Central memory CD4-positive, alpha-beta T cell (primary cell): ENCODE data around the gene KLC3.

Experiments used
- DNase-seq: peaks from one replicate; pipeline ENCODE4 v3.0.0; 2022

The KLC3 gene

GRCh38 chr19:45349430-45349941 lies 8.9 kb downstream of the KLC3 start:
- DNase-seq = no peak

DNA sequence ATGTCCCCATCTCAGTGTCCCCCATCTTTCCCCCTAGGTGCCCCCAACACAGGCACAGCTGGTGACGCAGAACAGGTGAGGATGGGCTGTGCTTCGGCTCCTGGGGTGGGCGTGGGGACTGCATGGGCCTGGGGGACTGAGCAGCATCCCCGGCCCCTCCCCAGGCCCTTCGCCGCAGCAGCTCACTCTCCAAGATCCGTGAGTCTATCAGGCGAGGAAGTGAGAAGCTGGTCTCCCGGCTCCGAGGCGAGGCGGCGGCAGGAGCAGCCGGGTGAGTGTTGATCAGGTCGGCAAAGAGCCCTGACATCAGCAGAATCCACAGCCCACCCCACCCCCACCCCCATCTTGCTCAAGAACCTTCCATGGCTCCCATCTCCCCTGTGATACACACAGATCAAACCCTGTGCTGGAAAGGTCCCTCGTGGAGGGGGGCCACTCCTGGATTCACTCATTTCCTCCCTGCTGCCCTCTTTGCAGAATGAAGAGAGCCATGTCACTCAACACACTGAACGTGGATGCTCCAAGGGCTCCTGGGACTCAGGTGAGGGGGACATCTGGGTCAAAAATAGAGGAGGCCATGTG lies 10.0 kb downstream of the KLC3 start:
- DNase-seq = no peak

- DNase-seq = no peak
Observed at GRCh38 chr19:45351401-45351952, 10.9 kb downstream of the KLC3 start.

DNA sequence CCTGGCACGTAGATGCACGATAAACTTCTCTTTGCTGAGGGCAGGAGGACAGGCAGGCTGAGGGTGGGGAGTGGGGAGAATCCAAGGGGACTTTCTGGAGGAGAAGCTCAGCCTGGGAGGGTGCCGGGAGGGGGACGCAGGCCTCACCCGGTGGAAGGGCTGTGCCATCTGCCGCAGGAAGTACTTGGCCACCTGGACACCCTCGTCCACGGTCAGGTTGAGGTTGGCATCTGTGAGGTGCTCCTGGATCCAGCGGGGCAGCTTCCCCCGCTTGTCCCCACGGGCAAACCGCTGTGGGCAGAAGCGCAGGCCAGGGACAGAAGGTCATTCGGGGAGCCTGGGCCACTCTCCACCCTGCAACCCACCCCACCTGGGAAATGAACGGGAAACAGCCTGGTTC lies 11.5 kb downstream of the KLC3 start:
- DNase-seq = no peak

GRCh38 chr19:45352471-45352870 lies 11.9 kb downstream of the KLC3 start:
- DNase-seq = no peak

GRCh38 chr19:45352914-45353796 lies 12.6 kb downstream of the KLC3 start:
- DNase-seq = no peak

DNA sequence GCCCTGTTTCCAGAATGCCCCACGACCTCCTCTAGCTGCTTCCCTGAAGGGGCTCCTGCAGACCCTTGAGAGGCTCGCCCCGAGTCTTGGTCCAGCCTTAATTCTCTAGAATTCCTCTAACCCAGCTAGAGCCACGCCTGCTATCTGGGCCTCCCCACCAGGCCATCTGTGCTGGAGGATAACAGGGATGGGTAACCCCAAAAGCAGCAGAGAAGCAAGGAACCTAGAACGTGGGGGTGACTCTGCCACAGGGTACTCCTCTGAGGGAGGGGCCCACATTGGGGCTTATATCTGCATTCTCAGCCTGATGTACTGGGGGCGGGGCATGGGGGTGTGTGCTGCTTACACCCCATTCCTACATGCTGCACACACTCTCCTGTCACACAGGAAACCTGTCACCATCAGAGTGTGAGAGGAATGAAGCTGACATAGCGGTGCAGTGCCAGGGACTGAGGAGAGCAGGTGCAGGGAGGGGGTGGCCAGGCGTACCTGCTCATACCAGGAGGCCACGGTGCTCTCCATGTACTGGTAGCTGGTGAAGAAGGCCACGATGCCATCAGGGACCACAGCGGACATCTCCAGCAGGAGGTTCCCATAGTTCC lies 13.8 kb downstream of the KLC3 start:
- DNase-seq = no peak

GRCh38 chr19:45355402-45355801 lies 14.9 kb downstream of the KLC3 start:
- DNase-seq = no peak

DNA sequence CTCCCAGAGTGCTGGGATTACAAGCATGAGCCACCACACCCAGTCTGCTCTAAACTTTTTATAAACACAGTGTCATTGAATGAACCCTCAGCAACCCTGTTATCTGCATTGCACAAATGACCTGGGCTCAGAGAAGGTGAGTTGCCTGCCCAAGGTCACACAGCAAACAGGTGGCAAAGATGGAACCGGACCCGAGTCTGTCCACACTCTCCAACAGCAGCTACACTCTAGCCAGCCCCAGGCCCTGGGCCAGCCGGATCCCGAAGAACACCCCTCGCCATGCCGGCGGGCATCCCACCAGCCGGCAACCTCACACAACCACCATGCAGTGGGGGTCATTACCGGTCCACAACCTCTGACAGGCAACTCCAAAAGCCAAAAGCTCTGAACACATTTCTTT lies 15.4 kb downstream of the KLC3 start:
- DNase-seq = no peak

DNA sequence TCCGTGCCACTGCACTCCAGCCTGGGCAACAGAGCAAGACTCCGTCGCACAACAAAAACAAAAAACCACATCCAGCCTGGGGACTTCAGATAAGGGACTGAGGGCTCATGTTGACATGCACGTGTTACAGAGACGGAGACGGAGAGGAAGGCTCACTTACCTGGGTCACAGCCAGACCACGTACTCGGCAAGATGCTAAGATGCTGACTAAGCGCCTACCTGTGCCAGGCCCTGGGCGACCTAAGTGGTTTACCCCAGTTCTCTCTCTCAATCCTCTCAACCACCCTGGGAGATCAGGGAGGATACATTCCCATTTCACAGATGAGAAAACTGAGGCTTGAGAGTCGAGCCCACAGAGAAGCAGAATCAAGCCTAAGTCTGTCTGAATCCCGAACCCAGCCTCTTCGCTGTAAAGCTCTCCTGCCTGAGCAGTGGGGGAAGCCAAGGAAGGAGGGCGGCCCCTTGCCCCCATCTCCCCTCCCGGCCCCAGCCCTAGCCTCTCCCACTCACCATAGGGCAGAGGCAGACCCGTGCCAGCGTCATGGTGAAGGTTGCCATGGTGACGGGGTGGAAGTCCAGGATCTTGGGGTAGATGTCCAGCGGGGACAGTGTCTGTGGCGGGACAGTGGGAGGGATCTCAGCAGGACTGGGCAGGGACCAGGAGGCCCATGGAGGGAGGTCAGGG lies 16.4 kb downstream of the KLC3 start:
- no peak for DNase-seq

- no peak for DNase-seq
Observed at GRCh38 chr19:45357445-45357783, 16.9 kb downstream of the KLC3 start.

DNA sequence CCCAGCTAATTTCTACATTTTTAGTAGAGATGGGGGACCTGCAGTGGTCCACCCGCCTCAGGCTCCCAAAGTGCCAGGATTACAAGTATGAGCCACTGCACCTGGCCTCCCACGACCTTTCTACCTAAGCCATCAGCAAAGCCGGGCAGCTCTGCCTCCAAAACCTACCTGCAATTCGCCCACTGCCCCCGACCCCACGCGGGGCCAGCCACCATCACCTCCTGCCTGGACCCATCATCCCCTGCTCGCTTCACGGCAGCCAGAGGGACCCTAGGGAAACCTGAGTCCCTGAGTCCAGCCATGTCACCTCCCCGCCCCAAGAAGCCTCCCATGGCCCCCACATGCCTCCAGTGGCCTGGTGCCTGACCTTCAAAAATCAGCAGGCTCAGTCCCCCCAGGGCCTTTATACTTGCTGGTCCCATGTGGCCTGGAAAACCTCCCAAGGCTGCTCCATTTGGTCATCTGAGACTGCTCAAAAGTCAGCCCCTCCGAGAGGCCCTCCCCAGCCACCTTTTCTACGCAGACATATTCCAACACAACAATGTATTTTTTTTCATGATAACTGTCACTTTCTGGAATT lies 17.8 kb downstream of the KLC3 start:
- no peak for DNase-seq

DNA sequence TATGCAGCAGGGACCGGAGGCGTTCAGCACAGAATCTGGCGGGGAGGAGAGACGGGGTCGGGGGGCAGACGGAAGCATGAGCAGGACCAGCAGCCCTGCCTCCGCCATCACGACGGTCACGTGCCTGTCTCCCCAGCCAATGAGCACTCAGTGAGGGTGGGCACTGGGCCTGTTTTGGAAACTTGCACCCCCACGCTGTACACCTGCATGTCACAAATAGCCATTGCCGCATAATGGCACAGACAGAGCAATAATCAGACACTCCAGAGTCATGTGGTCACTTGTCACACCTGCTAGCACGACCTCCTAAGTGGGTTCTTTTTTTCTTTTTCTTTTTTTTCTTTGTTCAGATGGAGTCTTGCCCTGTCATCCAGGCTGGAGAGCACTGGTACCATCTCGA lies 21.1 kb downstream of the KLC3 start:
- DNase-seq = no peak

GRCh38 chr19:45362291-45362690 lies 21.7 kb downstream of the KLC3 start:
- no peak for DNase-seq

DNA sequence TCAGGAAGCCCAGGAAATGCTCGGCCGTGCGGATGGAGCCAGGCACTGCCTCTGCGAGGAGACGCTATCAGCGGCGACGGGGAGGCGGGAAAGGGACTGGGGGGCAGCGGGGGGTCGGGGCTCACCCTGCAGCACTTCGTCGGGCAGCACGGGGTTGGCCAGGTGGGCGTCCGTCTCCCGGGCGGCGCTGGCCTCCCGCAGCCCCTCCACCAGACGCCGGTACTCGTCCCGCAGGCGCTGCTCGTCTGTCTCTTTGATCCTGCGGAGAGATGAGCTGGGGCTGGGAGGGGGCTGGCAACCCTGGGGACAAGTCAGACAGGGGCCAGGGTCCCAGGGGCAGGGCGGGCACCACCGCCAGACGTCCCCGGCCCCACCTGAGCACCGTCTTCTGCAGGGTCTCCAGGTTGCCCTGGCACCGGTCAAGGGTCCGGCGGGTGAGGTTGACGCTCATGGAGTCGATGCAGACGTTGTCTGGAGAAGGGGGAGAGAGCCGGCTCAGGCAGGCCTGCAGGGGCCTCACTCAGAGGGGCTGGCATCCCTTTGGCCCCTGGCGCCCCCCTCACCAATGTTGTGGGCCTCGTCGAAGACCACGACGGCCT lies 23.4 kb downstream of the KLC3 start:
- no peak for DNase-seq

GRCh38 chr19:45364696-45365095 lies 24.1 kb downstream of the KLC3 start:
- no peak for DNase-seq

- no peak for DNase-seq
Observed at GRCh38 chr19:45368127-45368526, 27.6 kb downstream of the KLC3 start.

- no peak for DNase-seq
Observed at GRCh38 chr19:45368737-45369340, 28.3 kb downstream of the KLC3 start.

- DNase-seq = peak; percentile 99
Observed at GRCh38 chr19:45370410-45371204, 30.1 kb downstream of the KLC3 start, which contains the start of gene ERCC2. Gene ERCC2, minus strand, starts transcription at chr19:45370573. Its CDS starts 33 bp downstream, at chr19:45370540.

DNA sequence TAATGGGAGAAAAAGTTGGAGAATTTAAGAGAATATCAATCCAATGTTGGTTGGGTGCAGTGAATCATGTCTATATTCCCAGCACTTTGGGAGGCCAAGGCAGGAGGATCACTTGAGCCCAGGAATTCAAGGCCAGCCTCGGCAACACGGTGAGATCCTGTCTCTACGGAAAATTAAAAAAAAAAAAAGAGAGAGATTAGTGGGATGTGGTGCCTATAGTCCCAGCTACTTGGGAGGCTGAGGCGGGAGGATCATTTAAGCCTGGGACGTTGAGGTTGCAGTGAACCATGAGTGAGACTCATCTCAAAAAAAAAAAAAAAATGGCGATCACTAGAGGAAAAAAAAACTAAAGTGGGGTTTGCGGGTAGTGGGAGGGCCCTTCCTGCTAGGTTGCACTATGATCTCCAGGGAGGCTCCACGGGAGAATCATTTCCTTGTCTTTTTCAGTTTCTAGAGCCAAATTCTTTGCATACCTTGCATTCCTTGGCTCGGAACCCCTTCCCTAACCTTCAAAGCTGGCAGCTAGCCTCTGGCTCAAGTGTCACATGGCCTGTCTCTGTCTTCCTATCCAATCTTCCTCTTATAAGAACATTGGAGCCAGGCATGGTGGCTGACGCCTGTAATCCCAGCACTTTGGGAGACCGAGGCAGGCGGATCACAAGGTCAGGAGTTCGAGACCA lies 35.6 kb downstream of the KLC3 start:
- DNase-seq = no peak
